GM12891 (cell line): ENCODE measurements around the gene BOD1L2.

Experiments used
- DNase-seq: peaks from one replicate; pipeline ENCODE4 v3.0.0; 2011; ENCODE audit warnings: low spot score; ENCODE audit not compliant: insufficient read length
- FAIRE-seq: peaks from 2 replicates; lab custom pipeline; 2011; peaks lifted over from hg19 to GRCh38; lab: Jason Lieb, UNC
- PAX5 ChIP-seq: IDR thresholded peaks from 2 replicates; pipeline ENCODE4 v1.6.1; 2011; ENCODE audit warnings: low read length, moderate library complexity, mild to moderate bottlenecking; ENCODE audit not compliant: insufficient read depth, severe bottlenecking
- POLR2A ChIP-seq: IDR thresholded peaks from 2 replicates; pipeline ENCODE4 v1.6.1; 2011; ENCODE audit warnings: low read depth, low read length, control low read depth
- POLR2AphosphoS5 ChIP-seq: IDR thresholded peaks from 2 replicates; pipeline ENCODE4 v1.6.1; 2011; ENCODE audit warnings: low read depth, low read length, control low read depth
- POU2F2 ChIP-seq: IDR thresholded peaks from 2 replicates; pipeline ENCODE4 v1.6.1; 2011; ENCODE audit warnings: low read depth, mild to moderate bottlenecking, control low read depth, low read length, moderate library complexity
- SPI1 ChIP-seq: IDR thresholded peaks from 2 replicates; pipeline ENCODE4 v1.6.1; 2011; ENCODE audit warnings: low read depth, low read length, control low read depth
- TAF1 ChIP-seq: IDR thresholded peaks from 2 replicates; pipeline ENCODE4 v1.6.1; 2011; ENCODE audit warnings: low read depth, low read length, control low read depth

BOD1L2 gene

DNA sequence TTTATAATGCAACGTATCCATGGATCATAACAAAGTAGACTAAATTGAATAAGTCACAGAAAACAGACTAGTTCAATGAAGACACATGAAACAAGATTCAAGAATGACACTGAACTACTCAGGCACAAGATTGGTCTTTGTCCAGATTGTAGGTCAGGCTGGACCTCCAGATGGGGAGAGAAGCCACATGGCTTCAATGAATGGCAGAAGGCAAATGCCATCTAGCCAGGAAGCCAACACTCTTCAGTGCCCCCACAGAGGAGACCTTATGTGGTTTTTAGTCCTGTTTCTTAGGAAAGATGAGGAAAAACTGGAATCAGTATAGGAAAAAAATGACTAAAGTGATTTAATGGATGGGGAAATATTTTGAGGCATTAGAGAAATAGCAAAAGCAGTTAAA lies 43.1 kb downstream of the BOD1L2 start:
- FAIRE-seq (no peak), DNase-seq (no peak)
- no peak for TF ChIP-seq SPI1
- no peak for TF ChIP-seq POLR2AphosphoS5
- no peak for TF ChIP-seq PAX5
- no peak for TF ChIP-seq POU2F2
- TF ChIP-seq TAF1: no peak
- no peak for TF ChIP-seq POLR2A

DNA sequence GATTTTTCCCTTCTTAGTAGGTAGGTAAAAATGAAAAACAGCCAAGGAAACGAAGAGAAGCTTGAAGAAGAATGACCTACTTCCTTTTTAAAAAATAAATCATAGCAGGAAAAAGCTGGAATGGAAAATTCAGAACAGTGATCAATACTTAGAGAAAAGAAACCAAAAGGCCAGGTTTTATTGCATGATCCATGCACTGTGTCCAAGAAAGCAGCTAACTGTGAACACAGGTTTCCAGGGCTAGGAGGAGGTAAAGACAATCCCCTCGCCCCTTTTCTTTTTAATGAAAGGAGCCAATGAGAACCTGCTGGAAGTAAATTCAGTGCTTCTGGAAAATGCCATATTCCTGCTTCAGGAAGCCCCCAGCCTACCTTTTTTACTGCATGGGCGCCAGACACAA lies 47.2 kb downstream of the BOD1L2 start:
- DNase-seq (no peak), FAIRE-seq (no peak)
- TF ChIP-seq SPI1: no peak
- TF ChIP-seq POU2F2: no peak

DNA sequence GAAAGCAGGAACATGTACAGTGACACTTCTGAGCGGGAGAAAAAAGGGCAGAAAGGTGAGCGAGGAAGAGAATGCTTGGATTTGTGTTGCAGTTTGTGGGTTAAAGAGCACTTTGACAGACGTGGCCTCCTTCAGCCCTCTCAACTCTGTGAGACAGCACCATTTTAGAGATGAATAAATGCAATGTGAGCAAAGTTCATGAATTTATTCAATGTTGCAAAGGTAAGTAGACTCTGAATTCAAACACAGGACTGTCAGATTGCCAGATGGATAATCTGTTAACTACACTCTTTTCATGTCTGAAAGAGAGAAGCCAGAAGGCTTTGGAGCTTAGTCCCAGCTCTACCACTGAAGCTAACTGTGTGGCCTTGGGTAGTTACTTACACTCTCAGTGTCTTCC lies 47.7 kb downstream of the BOD1L2 start:
- TF ChIP-seq POU2F2 (no peak), SPI1 (no peak), POLR2A (no peak), POLR2AphosphoS5 (no peak), TAF1 (no peak), PAX5 (no peak)
- DNase-seq (no peak), FAIRE-seq (no peak)

DNA sequence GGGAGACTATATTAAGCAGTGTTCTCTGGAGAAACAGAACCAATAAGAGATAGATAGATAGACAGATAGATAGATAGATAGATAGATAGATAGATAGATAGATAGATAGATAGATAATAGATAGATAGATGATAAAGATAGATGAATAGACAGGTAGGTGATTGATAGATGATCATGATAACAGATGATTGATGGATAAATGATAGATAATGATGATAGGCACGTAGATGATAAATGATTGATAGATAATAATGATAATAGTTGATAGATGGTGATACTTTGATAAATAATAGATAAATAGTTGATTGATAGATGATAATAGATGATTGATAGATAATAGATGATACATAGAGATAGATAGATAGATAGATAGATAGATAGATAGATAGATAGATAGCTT lies 48.5 kb downstream of the BOD1L2 start:
- FAIRE-seq (no peak), DNase-seq (no peak)

DNA sequence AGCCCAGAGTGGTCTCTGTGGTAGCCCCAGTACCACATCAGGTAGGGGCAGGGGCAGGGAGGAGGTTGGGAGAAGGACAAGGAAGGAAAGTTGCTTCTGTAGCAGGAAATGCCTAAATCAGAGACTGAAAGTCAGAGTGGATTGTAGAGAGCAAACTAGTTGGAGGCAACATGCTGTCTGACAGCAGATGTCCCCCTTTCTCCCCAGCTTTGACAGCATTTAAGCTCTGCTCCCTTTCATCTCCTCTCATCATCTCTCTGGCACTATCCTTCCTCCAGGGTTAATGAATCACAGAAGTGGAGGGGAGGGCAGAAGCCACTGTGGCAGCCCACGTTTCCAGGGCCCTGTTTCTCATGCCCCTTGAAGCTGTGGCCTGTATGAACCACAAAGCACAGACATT lies 50.4 kb downstream of the BOD1L2 start:
- FAIRE-seq (no peak), DNase-seq (no peak)
- TF ChIP-seq PAX5: no peak
- TF ChIP-seq POLR2A: no peak
- TF ChIP-seq POLR2AphosphoS5: no peak
- TF ChIP-seq SPI1: no peak
- no peak for TF ChIP-seq TAF1
- TF ChIP-seq POU2F2: no peak

More for the DNA sequence above, 48.5 kb downstream of the BOD1L2 start:
- TF ChIP-seq POLR2A (no peak), PAX5 (no peak), TAF1 (no peak), POLR2AphosphoS5 (no peak), POU2F2 (no peak), SPI1 (no peak)

DNA sequence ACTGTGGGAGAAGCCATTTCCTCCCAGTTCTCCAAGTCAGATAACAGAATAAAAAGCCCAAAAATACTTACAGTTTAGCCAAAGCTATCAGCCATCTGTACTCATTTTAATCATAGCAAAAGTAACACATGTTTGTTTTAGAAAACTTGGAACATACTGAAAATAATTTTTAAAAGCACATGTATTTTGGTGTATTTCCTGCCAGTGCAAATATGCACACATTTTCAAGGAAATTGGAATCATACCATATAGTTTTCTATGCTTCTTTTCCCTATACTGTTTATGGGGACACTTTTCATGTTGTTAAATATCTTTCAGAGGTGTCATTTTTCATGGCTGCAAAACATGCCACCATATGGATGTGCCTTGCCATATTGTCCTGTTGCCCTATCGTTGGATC lies 51.2 kb downstream of the BOD1L2 start:
- FAIRE-seq: no peak
- DNase-seq: no peak
- TF ChIP-seq POLR2A (no peak), POU2F2 (no peak), SPI1 (no peak), TAF1 (no peak)
